HG03066 (cell line): ENCODE data around the gene CCNQ.

Experiments
- ATAC-seq: cut with Tn5 transposase; IDR thresholded peaks from one replicate; pipeline ENCODE4 v1.9.1; 2021; ENCODE audit warnings: low read depth; ENCODE audit not compliant: unreplicated experiment

CCNQ gene

DNA sequence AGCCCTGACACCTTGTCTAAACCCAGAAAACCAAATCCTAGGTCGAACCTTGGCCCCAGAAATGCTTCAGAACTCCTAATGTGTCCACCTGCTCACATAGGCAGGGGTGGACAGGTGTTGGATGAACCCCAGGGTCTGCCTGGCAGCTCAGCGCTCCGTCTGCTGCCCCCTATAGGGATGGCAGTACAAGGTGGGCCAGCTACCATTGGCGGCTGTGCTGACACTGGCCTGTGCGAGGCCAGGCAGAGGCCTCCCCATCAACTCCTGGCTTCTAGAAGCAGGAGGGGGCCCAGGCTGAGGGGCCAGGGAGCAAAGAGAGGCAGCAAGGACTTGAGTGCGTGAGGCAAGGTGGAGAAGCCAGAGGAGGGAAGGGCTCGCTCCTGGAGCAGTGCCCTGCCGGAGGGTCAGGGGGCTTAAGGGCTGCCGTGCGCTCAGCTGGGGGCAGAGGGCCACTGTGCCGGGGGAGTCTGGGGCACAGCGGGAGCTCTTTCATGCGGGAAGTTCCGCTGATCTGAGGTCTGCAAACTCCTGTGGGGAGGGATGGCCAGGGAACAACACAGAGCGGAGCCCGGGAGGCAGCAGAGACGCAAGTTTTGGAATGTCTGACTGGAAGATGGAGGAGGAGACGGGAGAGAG, 20.6 kb downstream of the CCNQ start:
- ATAC-seq, result no peak

DNA sequence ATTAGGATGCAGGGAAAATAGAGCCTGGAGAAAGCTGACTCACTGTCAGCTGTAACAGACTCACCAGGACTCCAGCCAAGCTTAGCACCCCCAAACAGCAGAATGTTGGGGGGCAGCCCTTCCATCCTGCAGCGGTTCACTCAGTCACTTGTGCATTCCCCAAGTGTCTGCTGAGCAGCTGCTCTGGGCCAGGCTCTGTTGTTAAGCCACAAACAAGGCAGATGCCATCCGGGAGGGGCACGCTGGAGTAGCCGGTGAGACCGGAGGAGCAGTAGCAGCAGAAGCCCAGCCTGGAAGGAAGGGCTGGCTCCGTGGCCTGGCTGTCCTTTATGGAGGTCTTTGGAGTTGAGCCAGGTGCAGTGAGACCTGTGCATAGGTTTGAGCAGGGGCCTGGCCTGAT, 22.0 kb downstream of the CCNQ start:
- ATAC-seq, result no peak

DNA sequence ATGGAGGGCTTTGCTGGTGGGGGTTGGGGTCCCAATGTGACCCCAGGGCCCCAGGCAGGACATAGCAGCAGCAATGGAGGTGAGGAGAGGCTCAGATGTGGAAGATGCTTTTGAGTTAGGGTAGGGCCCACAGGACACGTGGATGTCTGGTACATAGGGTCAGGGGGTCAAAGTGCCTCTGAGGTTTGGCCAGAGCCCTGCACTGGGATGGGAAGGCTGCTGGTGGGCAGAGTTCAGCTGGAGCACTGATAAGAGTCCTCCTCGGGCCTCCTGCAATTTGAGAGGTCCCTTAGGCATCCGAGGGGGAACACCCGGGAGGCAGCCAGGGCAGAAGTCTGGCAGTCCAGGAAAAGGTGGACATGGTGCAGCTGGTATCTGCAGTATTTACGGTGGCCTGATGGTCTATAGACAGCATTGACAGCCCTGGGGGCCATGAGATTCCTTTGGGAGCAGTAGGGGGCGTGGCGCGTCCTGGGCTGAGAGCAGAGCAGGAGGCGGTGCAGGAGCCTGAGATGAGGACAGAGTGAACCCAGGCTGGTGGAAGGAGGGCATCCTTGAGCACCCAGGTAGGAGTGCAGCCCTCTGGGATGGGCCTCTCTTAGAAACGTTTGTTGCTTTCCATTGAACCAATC, 22.6 kb downstream of the CCNQ start:
- no peak for ATAC-seq

DNA sequence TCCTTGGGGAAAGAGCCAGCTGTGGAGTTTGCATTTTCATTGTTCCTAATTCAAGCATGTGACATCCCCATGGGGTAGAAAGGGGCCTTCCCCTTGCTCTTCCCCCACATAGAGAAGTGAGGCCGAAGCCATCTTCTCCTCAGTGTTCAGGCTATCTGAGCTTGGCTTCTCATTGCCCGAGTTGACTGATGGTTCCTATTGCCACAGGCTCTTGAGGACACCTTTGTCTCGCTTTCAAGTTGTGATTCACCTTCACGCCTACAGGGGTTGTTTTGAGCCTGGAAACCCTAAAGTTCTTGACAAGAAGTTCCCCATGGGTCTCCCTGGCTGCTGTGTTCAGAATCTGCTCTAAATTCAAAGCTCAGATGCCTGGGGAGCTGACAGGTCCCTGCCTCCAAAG, 25.0 kb downstream of the CCNQ start:
- ATAC-seq, result no peak

DNA sequence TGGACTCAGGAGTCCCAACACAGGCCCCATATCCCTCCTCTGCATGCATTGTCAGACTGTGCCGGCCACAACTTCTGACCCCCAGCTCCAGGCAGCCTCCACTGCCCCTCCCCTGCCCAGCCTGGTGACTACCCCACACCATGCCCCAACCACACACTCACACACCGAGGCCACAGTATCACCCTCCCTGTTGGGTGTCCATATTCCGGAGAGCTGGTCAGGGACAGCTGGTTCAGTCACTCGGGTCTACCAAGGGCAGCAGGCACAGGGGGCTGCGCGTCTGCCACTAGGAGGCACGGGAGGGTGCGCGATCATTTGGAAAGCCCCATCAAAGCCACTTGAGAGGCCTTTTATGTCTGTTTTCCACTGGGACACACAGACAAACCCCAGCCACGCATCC, 26.3 kb downstream of the CCNQ start:
- ATAC-seq, result no peak

DNA sequence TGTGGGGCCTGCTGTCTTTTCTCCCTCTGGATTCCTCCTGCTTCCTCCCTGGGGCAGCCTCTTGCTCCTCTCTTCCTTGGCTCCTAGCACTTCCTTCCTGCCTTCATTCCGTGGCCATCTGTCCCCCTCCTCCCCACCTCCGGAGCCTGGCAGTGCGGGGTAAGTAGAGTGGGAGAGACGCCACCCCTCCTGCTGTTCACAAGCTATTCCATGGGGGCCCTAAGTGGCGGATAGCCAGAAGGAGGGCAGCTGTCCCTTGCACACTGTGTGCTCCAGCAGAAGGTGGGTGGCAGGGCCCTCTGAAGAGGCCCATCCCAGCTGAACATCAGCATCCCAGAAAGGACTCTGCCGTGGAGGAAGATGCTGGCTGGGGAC, 27.4 kb downstream of the CCNQ start:
- ATAC-seq, result no peak

DNA sequence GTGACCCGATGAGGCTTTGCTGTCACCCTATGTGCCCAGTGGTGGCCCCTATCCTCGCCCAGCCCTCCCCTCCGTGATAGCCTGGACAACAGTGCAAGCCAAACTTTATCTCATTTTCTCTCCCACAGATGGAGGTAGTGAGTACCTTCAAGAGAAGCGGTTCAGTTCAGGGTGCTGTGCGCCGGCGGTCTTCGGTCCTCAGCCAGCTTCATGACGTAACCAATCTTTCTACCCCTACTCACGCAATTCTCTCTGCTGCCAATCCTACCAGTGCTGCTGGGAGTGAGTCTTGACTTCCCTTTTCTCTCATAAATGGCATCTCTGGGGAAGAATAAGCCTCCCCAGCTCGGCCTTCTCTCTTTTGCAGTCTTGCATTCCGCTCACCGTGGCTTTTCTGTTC, 29.5 kb downstream of the CCNQ start:
- no peak for ATAC-seq

DNA sequence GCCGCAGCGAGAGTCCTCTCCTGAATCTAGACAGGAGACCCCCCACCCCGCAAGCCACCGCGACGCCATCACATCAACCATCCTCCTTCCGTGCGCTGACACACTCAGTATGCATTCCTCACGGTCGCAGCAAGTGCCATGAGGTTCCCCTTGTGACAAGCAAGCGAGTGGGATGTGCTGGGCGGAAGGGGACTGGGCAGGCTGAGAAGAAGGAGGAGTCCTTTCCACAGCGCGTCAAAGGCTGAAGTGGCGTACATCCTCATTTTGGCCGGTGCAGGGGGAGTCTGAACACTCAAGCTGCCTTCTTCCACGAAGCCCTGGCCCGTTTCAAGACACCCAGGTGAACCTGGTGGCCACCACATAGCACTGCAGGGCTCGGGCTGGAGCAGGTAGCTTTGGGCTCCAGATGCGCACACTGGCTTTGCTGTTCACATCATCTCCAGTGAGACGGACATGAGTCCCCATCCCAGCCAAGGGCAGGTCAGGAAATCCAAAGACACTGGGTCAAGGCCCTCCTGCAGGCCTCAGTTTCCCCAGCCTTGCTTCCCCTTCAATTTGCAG, 30.4 kb downstream of the CCNQ start:
- no peak for ATAC-seq

DNA sequence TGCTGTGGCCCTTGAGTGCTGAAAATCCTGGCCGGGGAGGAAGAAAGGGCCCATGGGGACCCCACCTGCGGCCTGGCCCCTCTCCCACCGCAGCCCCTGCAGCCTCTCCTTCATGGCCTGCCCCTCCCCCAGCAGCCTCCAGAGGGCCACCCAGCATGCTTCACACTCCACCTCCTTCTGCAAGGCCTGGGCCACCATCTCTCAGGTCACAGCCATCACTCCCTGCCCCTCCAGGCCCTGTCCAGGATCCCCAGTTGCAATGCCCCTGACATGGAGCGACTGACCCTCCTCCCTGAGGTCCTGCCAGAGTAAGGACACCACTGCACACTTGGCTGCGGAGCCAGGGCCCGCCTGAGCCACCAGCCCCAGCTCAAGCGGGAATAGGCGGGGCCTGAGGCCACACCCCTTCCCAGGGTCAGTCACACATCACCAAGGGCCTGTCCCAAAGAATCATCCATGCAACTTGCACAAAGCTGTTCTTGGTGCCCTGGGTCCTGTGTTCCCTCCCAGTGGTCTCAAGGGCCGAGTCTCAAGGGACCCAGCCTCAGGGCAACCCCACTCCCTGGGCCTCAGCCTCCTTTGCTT, 32.9 kb downstream of the CCNQ start:
- no peak for ATAC-seq

DNA sequence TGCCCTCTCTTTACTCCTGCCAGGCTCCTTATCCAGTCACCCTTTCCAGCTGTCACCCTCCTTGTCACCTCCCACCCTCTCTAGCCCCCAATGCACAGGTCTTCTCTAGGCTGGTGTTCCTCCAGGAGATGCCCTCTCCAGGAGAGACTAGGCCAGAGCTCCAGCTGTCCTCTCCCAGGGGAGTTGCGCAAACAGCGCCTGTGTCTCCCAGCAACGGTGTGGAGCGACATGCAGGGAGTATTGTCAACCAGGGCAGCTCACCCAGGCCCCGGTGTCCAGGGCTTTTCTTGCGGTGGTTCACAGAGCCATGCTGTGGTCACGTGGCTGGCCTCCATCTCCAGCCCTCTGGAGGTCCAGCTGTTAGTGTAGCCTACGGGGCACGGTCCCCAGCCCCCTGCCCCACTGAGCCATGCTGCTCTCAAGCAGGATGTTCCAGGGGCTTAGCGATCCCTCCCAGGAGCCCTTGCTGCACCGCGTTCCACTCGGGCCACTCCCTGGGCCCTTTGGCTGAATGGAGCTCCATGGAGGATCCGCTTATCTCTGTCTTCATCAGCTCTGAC, 34.8 kb downstream of the CCNQ start:
- ATAC-seq, result no peak

DNA sequence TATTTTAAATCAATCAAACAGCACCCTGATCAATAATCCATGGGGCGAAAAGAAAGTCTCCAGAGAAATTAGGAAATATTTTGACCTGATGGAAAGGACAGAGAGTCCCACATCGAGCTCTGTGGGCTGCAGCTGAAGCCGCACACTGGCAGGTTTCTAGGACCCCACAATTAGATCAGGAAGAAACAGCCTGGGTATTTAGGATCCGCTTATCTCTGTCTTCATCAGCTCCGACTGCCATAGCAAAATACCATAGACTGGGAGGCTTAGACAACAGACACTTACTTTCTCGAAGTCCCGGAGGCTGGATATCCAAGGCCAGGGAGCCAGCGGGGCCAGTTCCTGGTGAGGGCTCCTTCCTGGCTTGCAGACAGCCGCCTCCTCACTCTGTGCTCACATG, 36.4 kb downstream of the CCNQ start:
- ATAC-seq, result no peak

DNA sequence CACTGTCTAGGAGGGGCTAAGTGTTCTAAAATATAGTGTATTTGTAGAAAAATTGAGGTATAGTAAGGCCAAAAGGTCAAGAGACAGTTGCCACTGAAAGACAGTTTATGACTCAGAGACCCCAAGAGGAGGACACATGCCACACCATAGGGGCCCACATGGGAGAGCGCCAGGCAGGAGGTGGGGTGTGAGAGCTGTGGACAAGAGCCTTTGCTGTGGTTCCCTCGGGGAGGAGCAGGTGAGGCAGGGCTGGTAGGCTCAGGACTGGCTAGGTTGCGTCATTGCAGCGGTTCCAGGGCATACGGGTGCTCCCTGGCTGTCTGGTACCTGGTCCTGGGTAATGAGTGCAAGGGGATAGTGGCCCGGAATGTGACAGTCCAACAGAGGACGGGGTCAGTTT, 37.6 kb downstream of the CCNQ start:
- ATAC-seq, result no peak

DNA sequence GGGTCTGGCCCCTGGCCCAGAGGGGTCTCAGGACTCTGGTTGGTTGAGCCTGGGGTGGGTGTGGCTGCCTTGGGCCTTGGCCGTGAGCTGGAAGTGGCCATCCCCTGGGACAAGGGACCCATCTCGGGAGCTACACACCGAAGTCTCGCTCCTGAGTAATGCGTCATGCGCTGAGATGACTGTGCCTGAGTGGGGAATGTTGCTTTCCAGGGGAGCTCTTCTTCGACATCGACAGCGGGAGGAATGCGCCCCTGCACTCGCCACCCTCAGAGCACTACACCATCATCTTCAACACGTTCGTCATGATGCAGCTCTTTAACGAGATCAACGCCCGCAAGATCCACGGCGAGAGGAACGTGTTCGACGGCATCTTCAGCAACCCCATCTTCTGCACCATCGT, 38.5 kb downstream of the CCNQ start:
- ATAC-seq, result no peak

DNA sequence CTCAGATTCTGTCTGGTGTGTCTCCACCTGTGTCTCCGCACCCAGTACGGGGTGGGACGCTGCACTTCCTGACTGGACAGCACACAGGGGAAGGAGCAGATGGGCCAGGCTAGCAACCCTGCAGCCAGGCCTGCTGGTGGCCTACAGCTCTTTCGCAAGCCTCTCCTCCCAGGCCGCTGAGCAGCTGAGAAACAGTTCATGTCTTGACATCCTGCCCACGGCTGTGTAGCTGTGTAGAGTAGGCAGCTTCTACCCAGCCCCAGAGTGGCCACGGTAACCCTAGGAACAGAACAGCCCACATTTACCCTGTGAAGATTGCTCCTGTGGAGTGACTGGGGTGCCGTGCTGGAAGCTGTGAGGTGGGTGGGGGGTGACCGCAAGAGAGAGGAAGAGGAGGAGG, 38.9 kb downstream of the CCNQ start:
- ATAC-seq, result no peak

DNA sequence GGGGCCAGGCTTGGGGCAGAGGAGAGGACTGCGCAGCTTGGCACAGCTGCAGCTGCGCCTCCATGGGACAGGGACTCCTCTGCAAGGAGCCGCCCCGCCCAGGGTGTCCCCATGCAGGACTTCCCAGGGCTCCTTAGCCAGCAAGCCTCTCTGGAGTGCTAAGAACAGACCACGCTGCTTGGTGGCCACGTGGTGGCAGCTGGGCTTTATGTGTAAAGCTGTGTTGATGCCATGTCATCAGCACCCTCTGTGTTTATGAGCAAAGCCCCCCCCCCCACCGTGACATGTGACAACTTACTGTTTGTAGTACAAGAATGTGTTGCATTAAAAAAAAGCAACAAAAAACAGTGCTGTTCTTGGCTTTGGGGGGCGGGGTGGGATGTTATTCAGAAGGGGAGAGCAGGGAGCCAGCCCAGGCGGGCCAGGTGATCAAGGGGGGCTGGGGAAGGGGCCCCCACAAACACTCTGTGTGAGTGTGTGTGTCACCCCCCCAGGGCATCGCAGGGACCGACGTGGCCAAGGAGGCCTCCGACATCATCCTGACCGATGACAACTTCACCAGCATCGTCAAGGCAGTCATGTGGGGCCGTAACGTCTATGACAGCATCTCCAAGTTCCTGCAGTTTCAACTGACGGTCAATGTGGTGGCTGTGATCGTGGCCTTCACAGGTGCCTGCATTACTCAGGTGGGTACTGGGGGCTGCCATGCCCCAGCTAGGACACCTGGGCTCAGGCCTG, 41.2 kb downstream of the CCNQ start:
- no peak for ATAC-seq

DNA sequence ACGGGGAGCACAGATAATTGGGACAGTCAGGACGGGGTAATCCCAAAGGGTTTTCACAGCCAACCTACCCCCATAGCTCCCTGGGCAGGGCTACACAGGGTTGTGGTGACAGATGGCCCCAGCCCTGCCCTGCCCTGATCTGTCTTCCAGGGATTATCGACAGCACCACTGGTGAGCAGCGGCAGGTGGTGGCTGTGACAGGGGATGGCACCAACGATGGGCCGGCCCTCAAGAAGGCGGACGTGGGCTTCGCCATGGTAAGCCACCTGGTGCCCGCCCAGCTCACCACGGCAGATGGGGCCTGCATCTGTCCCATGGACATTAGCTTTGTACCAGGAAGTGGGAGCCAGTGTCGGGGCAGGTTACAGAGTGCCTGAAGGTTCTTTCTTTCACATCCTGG, 42.2 kb downstream of the CCNQ start:
- ATAC-seq, result no peak

DNA sequence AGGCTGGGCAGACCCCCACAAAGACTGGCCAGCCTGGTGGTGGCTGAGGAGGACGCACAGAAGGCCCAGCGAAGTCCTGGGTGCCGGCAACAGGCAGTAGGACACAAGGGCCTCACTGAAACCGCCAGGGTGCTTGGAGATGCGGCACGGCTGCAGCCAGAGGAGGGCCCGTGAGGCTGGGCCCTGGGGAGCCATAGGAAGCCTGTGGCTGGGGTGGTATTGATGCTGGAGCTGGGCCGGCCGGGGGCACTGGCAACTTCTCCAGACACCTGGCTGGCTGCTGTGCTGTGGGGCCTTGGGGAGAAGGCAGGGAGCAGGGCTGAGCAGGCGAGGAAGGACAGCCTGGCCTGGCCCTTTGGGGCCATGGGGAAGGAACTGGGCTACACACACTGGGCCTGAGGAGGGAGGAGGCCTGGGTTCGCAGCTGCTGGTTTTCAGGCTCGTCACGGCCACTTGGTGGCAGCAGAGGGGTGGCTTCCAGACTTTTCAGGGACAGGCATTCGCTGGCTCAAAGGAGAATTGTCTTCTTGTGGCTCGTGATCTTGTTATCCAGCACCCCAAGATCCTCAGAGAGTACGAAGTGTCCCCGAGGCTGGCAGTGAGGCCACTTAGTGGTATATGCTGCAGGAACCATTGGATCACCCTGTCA, 44.3 kb downstream of the CCNQ start:
- ATAC-seq, result no peak

DNA sequence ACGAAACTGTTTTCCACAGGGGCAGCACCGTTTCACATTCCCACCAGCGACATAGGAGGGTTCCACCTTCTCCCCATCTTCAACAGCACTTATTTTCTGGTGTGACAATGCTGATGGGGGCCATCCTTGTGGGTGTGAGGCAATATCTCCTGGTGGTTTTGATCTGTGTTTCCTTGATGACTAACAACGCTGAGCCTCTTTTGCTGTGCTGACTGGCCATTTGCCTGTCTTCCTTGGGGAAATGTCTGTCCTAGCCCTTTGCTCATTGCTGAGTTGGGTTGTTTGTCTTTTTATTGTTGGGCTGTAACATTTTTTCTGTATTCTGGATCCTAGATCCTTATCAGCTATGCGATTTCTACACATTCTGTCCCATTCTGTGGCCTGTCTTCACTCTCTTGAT, 47.8 kb downstream of the CCNQ start:
- no peak for ATAC-seq

DNA sequence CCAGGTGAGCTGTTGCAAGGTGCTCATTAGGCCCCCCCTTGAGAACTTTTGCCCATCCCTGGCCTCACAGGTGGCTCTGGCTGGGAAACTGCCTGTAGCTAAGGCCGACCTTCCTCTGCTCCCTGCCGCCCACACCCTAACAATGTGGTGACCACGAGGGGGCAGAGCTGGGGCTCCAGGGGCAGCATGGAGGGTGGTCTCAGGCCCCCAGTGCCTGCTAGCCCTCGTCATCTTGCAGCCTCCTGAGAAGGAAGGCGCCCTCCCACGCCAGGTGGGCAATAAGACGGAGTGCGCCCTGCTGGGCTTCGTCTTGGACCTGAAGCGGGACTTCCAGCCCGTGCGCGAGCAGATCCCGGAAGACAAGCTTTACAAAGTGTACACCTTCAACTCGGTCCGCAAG, 49.1 kb downstream of the CCNQ start:
- ATAC-seq, result no peak

DNA sequence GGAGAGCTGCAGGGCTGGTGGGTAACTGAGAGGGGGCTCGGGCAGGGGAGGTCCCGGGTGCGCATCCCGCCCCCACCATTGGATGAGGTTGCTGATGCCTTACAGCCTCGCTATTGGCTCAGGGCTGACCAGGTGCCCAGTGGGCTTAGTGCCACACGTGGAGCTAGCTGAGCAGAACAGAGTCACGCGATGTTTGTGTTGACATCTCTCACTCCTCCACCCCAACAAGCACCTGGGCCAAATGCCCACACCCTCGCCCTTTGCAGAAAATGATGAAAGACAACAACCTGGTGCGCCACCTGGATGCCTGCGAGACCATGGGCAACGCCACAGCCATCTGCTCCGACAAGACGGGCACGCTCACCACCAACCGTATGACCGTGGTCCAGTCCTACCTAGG, 49.7 kb downstream of the CCNQ start:
- no peak for ATAC-seq

DNA sequence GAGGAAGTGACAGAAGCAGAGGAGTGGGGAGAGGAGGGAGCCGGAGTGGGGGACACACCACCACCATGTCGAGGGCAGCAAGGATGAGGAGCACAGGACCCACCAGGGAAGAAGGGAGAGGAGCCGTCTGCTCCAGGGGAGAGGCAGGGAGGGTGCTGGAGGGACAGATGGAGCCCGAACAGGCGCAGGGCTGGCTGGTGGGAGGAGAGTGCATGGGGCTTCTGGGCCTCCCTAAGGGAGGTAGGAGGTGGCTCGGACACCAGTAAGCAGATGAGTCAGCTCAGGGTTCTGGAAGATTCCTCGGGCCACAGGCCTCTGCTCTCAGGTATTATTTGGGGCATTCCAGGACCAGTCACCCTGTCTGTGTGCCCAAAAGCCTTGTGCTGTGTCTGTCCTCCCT, 51.7 kb downstream of the CCNQ start:
- no peak for ATAC-seq
